Activated effector memory CD4-positive, alpha-beta T cell treated with anti-CD3 and anti-CD28 coated beads, Interleukin-2, amount 50 U/mL, for 16 hours (primary cell): Measurements from ENCODE around the gene COX6A2.

ENCODE experiments used
- DNase-seq: peaks from one replicate; pipeline ENCODE4 v3.0.0-alpha.2; 2020

COX6A2 gene

DNA sequence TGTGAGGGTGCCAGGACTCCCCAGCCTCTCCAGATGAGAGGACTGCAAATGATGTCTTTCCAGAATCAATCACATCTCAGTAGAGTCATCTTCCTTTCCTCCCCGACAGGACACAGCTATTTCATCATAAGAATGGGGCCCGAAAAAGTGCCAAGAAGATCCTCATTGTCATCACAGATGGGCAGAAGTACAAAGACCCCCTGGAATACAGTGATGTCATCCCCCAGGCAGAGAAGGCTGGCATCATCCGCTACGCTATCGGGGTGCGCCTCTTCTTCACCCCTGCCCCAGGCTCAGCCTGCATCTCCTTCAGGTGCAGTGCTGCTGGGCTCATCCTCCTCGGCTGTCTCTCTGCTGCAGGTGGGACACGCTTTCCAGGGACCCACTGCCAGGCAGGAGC lies 20.8 kb downstream of the COX6A2 start:
- no peak for DNase-seq

DNA sequence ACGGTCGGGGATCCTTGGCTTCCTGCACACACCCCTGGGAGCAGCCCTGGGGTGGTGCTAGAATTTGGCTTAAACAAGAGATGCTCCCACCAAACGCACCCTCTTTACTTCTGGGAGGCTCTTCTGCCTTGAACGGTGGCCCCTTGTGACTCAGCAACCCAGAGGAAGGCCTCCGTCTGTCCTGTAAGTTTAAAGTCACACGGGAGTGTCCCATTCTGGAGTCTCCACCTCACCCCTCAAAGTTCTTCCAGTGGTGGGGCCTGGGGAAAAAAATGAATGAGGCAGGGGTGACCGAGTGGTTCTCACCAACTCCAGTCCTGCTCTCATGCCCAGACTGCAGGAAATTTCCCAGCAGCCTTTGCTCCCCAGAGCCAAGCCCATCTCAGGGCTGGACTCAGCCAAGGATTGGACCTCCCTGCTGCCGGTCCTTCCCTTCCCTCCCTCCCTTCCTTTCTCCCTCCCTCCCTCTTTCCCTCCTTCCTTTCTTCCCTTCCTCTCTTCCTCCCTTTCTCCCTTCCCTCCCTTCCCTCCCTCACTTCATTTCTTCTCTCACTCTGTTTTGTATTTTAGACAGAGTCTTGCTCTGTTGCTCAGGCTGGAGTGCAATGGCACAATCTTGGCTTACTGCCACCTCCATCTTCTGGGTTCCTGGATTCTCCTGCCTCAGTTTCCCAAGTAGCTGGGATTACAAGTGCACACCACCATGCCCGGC lies 23.7 kb downstream of the COX6A2 start:
- DNase-seq: no peak

DNA sequence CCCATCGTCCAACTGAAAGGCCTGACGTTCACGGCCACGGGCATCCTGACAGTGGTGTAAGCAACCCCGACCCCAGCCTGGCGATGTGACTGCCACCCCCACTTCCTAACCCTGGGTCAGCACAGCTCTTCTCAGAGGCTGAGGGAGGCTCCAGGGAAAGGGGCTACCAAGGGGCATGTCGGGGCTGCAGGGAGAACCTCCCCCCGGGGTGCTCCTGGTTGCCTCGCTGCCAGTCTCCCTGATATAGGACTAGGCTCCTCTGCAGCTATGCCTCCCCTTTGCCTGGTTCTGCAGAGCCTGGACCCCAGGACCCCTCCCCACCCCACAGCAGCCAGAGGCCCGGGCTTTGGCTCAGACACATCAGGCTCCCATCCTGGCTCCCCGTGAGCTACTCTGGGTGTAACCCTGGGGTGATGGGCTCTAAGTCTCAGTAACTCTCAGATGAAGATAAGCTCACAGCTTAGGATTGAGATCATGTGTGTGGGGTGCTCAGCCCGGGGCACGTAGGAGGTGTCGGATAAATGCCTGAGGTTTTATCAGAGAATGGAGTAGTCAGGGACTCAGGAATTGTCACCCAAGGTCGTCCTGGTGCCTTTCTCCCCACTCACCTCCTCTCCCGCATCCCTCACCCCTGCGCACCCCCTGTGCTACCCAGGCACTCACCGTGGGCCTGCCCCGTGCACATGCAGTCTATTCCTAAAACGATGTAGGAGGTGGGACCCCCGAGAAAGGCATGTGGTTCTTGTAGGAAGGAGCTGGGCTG lies 24.4 kb downstream of the COX6A2 start:
- no peak for DNase-seq

- DNase-seq: no peak
These were observed 25.5 kb downstream of the COX6A2 start for GRCh38 chr16:31402687-31403086.

DNA sequence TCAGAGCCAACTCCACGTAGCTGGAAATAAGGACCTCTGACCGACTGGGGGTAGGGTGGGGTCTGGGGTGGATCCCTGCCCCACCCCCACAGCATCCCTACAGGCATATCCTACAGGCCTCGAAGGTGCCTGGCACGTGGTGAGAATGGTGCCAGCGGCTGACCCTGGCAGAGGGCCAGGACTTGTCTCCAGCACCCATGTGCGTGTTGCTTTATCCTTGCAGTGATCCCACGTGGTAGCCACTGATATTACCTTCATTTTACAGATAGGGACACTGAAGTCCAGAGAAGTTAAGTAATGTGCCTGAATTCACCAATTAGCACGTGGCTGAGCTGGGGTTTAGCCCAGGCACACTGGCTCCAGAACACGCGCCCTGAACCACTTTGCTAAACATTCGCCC lies 26.7 kb downstream of the COX6A2 start:
- no peak for DNase-seq

DNA sequence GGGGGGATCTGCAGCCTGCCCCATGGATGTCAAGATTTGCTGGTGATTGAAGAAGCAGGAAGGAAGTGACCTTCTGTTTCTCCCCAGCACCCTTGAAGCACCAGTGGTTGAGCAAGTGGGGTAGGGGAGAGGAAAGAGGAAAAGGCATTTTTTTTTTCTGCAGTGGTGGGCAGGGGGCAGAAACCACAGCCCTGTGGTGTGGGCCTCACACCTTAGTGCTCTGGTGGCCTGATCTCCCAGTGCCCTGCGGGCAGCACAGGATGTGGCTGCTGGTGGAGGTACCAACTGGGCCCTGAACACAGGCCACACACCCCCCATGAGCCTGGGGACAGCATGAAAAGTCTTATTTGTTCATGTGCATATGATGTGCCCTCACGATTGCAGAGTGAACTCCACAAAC lies 28.0 kb downstream of the COX6A2 start:
- DNase-seq: no peak

DNA sequence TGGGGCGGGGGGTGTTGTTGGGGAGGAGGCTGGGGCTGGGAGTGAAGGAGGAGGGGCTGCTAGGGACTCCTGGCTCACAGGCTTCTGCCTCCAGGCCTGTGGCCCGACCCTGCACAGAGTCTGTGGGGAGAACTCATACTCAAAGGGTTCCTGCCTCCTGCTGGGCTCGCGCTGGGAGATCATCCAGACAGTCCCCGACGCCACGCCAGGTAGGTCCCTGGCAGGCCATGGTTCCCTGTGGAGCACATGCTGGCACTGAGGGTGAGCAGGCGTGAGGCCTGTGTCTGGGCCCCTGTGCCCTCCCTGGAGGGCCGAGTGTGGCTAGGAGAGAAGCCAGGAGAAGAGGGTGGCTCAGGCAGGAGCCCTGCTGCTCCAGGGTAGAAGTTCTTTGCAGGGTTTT lies 30.5 kb downstream of the COX6A2 start:
- no peak for DNase-seq

DNA sequence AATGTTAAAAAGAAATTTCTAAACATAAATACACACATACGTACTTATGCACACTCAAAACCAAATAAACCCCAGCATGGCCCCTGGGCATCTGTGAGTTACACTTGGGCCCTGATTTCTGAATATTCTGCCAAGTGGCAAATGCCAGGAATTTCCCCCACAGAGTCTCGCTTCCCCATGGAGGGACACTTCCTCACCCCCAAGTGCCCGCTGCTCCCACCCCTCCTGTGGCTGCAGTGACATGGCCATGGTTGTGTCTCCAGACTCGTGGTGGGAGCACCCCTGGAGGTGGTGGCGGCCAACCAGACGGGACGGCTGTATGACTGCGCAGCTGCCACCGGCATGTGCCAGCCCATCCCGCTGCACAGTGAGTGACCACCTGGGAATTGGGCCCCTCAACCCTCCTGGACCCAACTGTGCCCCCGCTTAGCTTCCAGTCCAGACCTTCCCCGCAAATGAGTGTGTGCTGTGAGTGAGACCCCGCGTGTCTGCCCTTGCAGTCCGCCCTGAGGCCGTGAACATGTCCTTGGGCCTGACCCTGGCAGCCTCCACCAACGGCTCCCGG lies 31.0 kb downstream of the COX6A2 start:
- DNase-seq: no peak

DNA sequence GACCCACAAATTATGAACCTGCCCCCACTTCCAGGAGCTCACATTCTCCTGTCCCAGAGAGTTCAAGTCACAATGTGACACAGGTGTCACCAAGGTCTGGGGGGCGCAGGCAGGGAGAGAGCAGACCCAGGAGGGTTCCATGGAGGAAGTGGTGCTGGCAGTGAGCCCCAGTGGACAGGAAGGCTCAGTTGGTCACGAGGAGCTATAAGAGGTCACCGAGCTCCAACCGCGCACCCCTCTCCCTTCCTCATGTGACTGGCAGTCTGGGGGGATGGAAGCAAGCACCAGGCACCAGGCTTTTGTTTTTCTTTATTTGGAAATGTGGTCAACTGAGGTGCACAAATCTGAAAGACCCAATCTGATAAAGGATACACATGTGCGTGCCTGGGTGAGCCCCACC lies 32.5 kb downstream of the COX6A2 start:
- DNase-seq: no peak

- DNase-seq: no peak
These were observed 35.1 kb downstream of the COX6A2 start, which contains the start of gene ITGAD for GRCh38 chr16:31393056-31393455. ITGAD (plus strand) TSS chr16:31393335; CDS start chr16:31393361, 26 bp downstream.

DNA sequence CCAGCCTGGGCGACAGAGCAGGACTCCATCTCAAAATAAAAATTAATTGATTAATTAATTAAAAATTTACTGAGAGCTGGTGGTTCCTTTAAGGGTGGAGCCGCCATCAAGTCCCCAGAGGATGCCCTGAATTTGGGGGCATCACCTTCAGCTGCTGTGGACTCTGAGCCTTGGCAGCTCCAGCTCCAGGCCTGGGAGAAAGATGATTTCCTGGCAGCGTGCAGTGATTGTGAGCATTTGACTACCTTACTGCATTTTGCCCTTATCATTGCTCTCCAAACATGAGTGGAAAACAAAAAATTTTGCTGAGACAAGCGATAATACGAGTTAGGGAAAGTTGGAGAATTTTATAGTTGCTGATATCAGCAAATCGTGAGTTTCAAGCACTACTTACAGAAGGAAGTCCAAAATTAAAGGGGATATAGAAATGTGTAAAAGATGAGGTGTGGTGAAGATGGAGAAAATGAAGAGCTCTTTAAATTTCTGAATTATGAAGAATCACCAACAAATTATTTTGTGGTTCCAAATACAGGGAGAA lies 37.6 kb downstream of the COX6A2 start:
- no peak for DNase-seq

GRCh38 chr16:31388535-31388934 lies 39.6 kb downstream of the COX6A2 start:
- no peak for DNase-seq

DNA sequence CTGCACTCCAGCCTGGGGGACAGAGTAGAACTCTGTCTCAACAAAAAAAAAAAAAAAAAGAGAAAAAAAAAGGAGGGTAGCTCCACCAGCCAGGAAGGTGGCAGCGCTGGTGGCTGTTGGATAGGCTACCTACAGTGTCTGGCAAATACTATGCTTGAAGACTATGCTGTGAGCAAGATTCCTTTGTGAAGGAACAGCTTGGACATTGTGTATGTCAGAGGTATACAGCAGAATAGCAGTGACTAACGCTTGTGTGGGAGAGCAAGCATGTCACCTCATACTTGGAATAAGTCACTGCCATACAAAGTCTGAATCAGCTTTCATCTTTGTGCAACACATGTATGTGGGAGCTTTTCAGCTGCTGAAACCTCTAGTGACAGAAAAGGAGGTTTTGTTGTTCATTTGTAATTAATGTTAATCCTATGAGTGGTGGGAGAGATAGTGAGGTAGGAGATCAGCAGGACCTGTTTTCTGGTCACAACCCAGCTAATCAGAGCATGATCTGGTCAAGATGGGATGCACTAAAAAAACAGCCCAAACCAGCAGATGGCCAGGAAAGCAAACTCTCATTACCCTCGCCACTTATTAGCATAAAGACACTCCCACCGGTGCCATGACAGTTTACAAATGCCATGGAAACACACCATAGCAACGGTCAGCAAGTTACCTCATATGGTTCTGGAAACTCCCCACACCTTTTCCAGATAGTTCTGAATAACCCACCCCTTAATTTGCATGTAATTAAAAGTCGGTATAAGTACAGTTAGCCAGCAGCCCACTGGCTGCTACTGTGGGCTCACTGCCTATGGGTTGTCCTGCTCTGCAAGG lies 41.8 kb downstream of the COX6A2 start:
- DNase-seq: no peak

DNA sequence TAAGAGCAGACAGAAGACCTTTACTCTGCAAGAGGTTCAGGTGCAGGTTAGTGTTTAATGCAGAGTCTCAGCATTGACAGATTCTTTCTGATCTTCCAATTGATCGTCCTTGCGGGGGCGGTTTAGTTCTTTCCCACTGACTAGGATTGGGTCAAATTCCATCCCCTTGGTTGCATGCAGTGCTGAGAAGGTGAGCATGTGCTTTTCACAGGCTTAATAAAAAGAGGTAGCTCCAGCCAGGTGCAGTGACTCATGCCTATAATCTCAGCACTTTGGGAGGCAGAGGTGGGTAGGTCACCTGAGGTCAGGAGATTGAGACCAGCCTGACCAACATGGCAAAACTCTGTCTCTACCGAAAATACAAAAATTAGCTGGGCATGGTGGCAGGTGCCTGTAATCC lies 42.5 kb downstream of the COX6A2 start:
- no peak for DNase-seq

GRCh38 chr16:31382485-31383161 lies 45.5 kb downstream of the COX6A2 start:
- peak; percentile 84 for DNase-seq

GRCh38 chr16:31380201-31380600 lies 48.0 kb downstream of the COX6A2 start:
- DNase-seq: no peak
